Neural progenitor cell (in vitro differentiated cells): ENCODE results near the gene GTPBP1. TPM values are rescaled to one million over a fixed set of nuclear protein-coding genes. Genes with fewer than 3 reads are reported as not detected.

Experiments used
- DNase-seq: peaks from one replicate; pipeline ENCODE4 v3.0.0-alpha.2; 2016; ENCODE audit warnings: low spot score
- H2AFZ ChIP-seq: fragments of 200-600 bp; sonication (generic); replicated peaks from 2 replicates; pipeline ENCODE4 v1.6.1; 2016; ENCODE audit warnings: antibody characterized with exemption
- H3F3A ChIP-seq: fragments of 200-600 bp; sonication (generic); 2 replicates; pipeline ENCODE4 v1.6.1; 2016; ENCODE audit warnings: antibody characterized with exemption, low read depth
- H3K27ac ChIP-seq: fragments of 200-600 bp; sonication (generic); 2 replicates; pipeline ENCODE4 v1.5.1; 2016; ENCODE audit warnings: mild to moderate bottlenecking
- H3K27me3 ChIP-seq: fragments of 200-600 bp; sonication (generic); 2 replicates; pipeline ENCODE4 v1.6.1; 2016; ENCODE audit warnings: mild to moderate bottlenecking, moderate library complexity
- H3K36me3 ChIP-seq: fragments of 200-600 bp; sonication (generic); 2 replicates; pipeline ENCODE4 v1.5.1; 2016
- H3K4me1 ChIP-seq: fragments of 200-600 bp; sonication (generic); 2 replicates; pipeline ENCODE4 v1.6.1; 2016; ENCODE audit warnings: mixed run types
- H3K4me2 ChIP-seq: fragments of 200-600 bp; sonication (generic); 2 replicates; pipeline ENCODE4 v1.6.1; 2016
- H3K4me3 ChIP-seq: fragments of 200-600 bp; sonication (generic); 2 replicates; pipeline ENCODE4 v1.5.1; 2016
- H3K79me2 ChIP-seq: fragments of 200-600 bp; sonication (generic); 2 replicates; pipeline ENCODE4 v1.6.1; 2016; ENCODE audit warnings: low read depth
- H3K9ac ChIP-seq: fragments of 200-600 bp; sonication (generic); 2 replicates; pipeline ENCODE4 v1.6.1; 2016
- H3K9me3 ChIP-seq: fragments of 200-600 bp; sonication (generic); 2 replicates; pipeline ENCODE4 v1.5.1; 2016; ENCODE audit warnings: low read depth
- H4K20me1 ChIP-seq: fragments of 200-600 bp; sonication (generic); 2 replicates; pipeline ENCODE4 v1.6.1; 2016; ENCODE audit warnings: low read depth
- H3K27ac Mint-ChIP-seq: 3 replicates; pipeline ENCODE4 v1.8.0; 2021; ENCODE audit warnings: mixed read lengths
- H3K27me3 Mint-ChIP-seq: 2 replicates; pipeline ENCODE4 v1.8.0; 2022; ENCODE audit warnings: low read depth, mild to moderate bottlenecking, inconsistent platforms, moderate library complexity, mixed read lengths; ENCODE audit not compliant: insufficient read depth
- H3K36me3 Mint-ChIP-seq: 3 replicates; pipeline ENCODE4 v1.8.0; 2021; ENCODE audit warnings: mixed read lengths
- H3K4me1 Mint-ChIP-seq: 3 replicates; pipeline ENCODE4 v1.8.0; 2021; ENCODE audit warnings: mixed read lengths
- H3K4me3 Mint-ChIP-seq: 3 replicates; pipeline ENCODE4 v1.8.0; 2021; ENCODE audit warnings: mild to moderate bottlenecking, moderate library complexity, mixed read lengths
- H3K9me3 Mint-ChIP-seq: 3 replicates; pipeline ENCODE4 v1.8.0; 2020; ENCODE audit warnings: mixed read lengths
- CTCF ChIP-seq: fragments of 200-600 bp; sonication (generic); IDR thresholded peaks from 2 replicates; pipeline ENCODE4 v1.5.1; 2017; ENCODE audit warnings: antibody characterized with exemption, mild to moderate bottlenecking
- EZH2 ChIP-seq: fragments of 200-600 bp; sonication (generic); IDR thresholded peaks from 2 replicates; pipeline ENCODE4 v1.6.1; 2017; ENCODE audit warnings: antibody characterized with exemption, mild to moderate bottlenecking, moderate library complexity
- EZH2phosphoT487 ChIP-seq: fragments of 200-600 bp; sonication (generic); IDR thresholded peaks from 2 replicates; pipeline ENCODE4 v1.6.1; 2017; ENCODE audit warnings: antibody characterized with exemption
- total RNA-seq: library from RNA; depleted of rRNA; stranded (reverse); fragments of >200 nt; gene quantifications from 2 replicates; pipeline ENCODE4 v1.2.3, GENCODE V29; 2015; ENCODE audit warnings: low replicate concordance

Gene GTPBP1
- total RNA-seq, 1 donor from 2014 or later, result 40.8 TPM

GRCh38 chr22:38699143-38699542 is 6.6 kb upstream of the GTPBP1 start:
- Histone ChIP-seq H3K4me3 (peak overlapping the region; percentile 98), H3K9ac (no peak overlapping the region), H3K27ac (no peak overlapping the region), H4K20me1 (peaks cover 35% of the 10 kb centered on the region), H2AFZ (no peak overlapping the region), H3K36me3 (no peaks in the 10 kb centered on the region), H3K79me2 (peaks cover 52% of the 10 kb centered on the region), H3K4me1 (peaks cover 25% of the 10 kb centered on the region), H3K4me2 (peak overlapping the region; percentile 96), H3K27me3 (peaks cover 9% of the 10 kb centered on the region), H3F3A (peaks cover 13% of the 10 kb centered on the region), H3K9me3 (no peaks in the 10 kb centered on the region)
- peak overlapping the region; percentile 98 for H3K4me3 Mint-ChIP-seq
- H3K4me1 Mint-ChIP-seq, result peaks cover 49% of the 10 kb centered on the region
- peaks cover 8% of the 10 kb centered on the region for H3K36me3 Mint-ChIP-seq
- H3K27ac Mint-ChIP-seq, result no peak overlapping the region
- TF ChIP-seq EZH2 (no peak), EZH2phosphoT487 (no peak), CTCF (no peak)
- no peak for DNase-seq
- H3K9me3 Mint-ChIP-seq, result no peaks in the 10 kb centered on the region
- peaks cover 6% of the 10 kb centered on the region for H3K27me3 Mint-ChIP-seq

GRCh38 chr22:38699784-38700183 is 6.0 kb upstream of the GTPBP1 start:
- H3K4me1 Mint-ChIP-seq, result peaks cover 54% of the 10 kb centered on the region
- H3K79me2 ChIP-seq, result peaks cover 47% of the 10 kb centered on the region

GRCh38 chr22:38700270-38700788 is 5.4 kb upstream of the GTPBP1 start:
- Histone ChIP-seq H3K27ac (no peak overlapping the region), H3K9ac (peak overlapping the region; percentile 79), H3K36me3 (no peaks in the 10 kb centered on the region), H3K27me3 (peaks cover 9% of the 10 kb centered on the region), H3F3A (peaks cover 23% of the 10 kb centered on the region), H3K4me1 (peaks cover 31% of the 10 kb centered on the region), H3K4me3 (peak overlapping the region; percentile 98), H3K79me2 (peaks cover 47% of the 10 kb centered on the region), H4K20me1 (peaks cover 33% of the 10 kb centered on the region), H3K4me2 (peak overlapping the region; percentile 96), H3K9me3 (no peaks in the 10 kb centered on the region), H2AFZ (peak overlapping the region; percentile 63)
- Mint-ChIP-seq H3K9me3 (no peaks in the 10 kb centered on the region), H3K27me3 (peaks cover 16% of the 10 kb centered on the region), H3K4me3 (peak overlapping the region; percentile 98), H3K36me3 (peaks cover 5% of the 10 kb centered on the region), H3K4me1 (peaks cover 59% of the 10 kb centered on the region), H3K27ac (peak overlapping the region; percentile 83)
- DNase-seq, result peak; percentile 89
- TF ChIP-seq CTCF (no peak), EZH2 (no peak), EZH2phosphoT487 (no peak)

More at GRCh38 chr22:38699784-38700183, 6.0 kb upstream of the GTPBP1 start:
- peaks cover 6% of the 10 kb centered on the region for H3K36me3 Mint-ChIP-seq
- H4K20me1 ChIP-seq, result peaks cover 33% of the 10 kb centered on the region
- peaks cover 10% of the 10 kb centered on the region for H3K27me3 Mint-ChIP-seq
- H2AFZ ChIP-seq, result no peak overlapping the region
- no peaks in the 10 kb centered on the region for H3K36me3 ChIP-seq
- H3K4me3 ChIP-seq, result peak overlapping the region; percentile 98
- no peaks in the 10 kb centered on the region for H3K9me3 ChIP-seq
- DNase-seq, result no peak
- peaks cover 29% of the 10 kb centered on the region for H3K4me1 ChIP-seq
- H3F3A ChIP-seq, result peaks cover 19% of the 10 kb centered on the region
- no peak overlapping the region for H3K27ac ChIP-seq
- peak overlapping the region; percentile 79 for H3K9ac ChIP-seq
- H3K9me3 Mint-ChIP-seq, result no peaks in the 10 kb centered on the region
- peak overlapping the region; percentile 53 for H3K27ac Mint-ChIP-seq
- peak overlapping the region; percentile 98 for H3K4me3 Mint-ChIP-seq
- H3K27me3 ChIP-seq, result peaks cover 9% of the 10 kb centered on the region
- TF ChIP-seq EZH2phosphoT487, result no peak
- no peak for TF ChIP-seq EZH2
- TF ChIP-seq CTCF, result no peak
- peak overlapping the region; percentile 96 for H3K4me2 ChIP-seq
